HCT116 (cell line): Measurements from ENCODE around the gene ACO2. TPM values are rescaled to one million over a fixed set of nuclear protein-coding genes. Genes with fewer than 3 reads are reported as not detected.
A peak's percentile ranks its signal among the peaks of the same experiment; 100 is the strongest.

Experiments used
- ATAC-seq: fragments of 200-7000 bp; cut with Tn5 transposase; 2 replicates; pipeline ENCODE4 v1.9.1; 2020; ENCODE audit warnings: mild to moderate bottlenecking, moderate library complexity
- BruUV-seq: library from RNA; stranded (reverse); fragments of 400-500 nt; replicated peaks from 2 replicates; lab custom pipeline; 2021; lab: Mats Ljungman, UMichigan
- CTCF ChIA-PET: fragments of 300-600 bp; sonication (Branson Sonifier 250); formaldehyde crosslinking; loops from one replicate; lab custom pipeline; 2021; ENCODE audit warnings: antibody characterized with exemption; lab: Charles Lee
- POLR2A ChIA-PET: fragments of 300-600, 350-600 bp; sonication (Branson Sonifier 250); formaldehyde crosslinking; loops from one replicate; lab custom pipeline; 2021; ENCODE audit warnings: antibody characterized with exemption; lab: Charles Lee
- RAD21 ChIA-PET, 2 experiments: fragments of 300-600 bp; sonication (Branson Sonifier 250); formaldehyde crosslinking; loops; one replicate each; lab custom pipeline; 2023; ENCODE audit warnings: low total read pairs in 2 of 2; ENCODE audit not compliant: uncharacterized antibody in 2 of 2, unreplicated experiment in 2 of 2, low non-redundant PET in 1 of 2; lab: Charles Lee
- DNase-seq: peaks from one replicate; pipeline ENCODE4 v3.0.0-alpha.2; 2010; ENCODE audit warnings: low read depth, low spot score
- H2AFZ ChIP-seq: fragments of 200-600 bp; shearing (Covaris generic), sonication (generic); 2 replicates; pipeline ENCODE4 v1.6.1; 2017; ENCODE audit warnings: low read depth, mixed run types, mixed read lengths, antibody characterized with exemption, low read length; ENCODE audit not compliant: poor library complexity, severe bottlenecking
- H3K27ac ChIP-seq: 2 replicates; pipeline ENCODE4 v1.5.1; 2012; ENCODE audit warnings: low read depth, low read length
- H3K27me3 ChIP-seq: fragments of 200-600 bp; sonication (generic); 2 replicates; pipeline ENCODE4 v1.6.1; 2016; ENCODE audit warnings: mixed run types, low read length, mixed read lengths; ENCODE audit not compliant: insufficient read depth
- H3K36me3 ChIP-seq, 2 experiments: fragments of 200-500 bp in 1 of 2; fragments of 200-600 bp in 1 of 2; sonication (Bioruptor generic) in 1 of 2; sonication (generic) in 1 of 2; 2 replicates each; pipeline versions ENCODE4 v1.5.1 to v1.6.1; 2014 to 2016; ENCODE audit warnings: low read length in 2 of 2, inconsistent platforms in 1 of 2, mixed read lengths in 1 of 2, mixed run types in 1 of 2; ENCODE audit not compliant: insufficient read depth in 2 of 2, control insufficient read depth in 1 of 2
- H3K4me1 ChIP-seq, 2 experiments: fragments of 200-600 bp in 1 of 2; sonication (generic) in 1 of 2; 2 replicates each; pipeline versions ENCODE4 v1.5.1 to v1.6.1; 2012 to 2017; ENCODE audit warnings: low read length in 2 of 2, inconsistent platforms in 1 of 2, mild to moderate bottlenecking in 1 of 2, mixed read lengths in 1 of 2, mixed run types in 1 of 2, moderate library complexity in 1 of 2; ENCODE audit not compliant: insufficient read depth in 2 of 2, control insufficient read depth in 1 of 2
- H3K4me2 ChIP-seq: fragments of 200-600 bp; sonication (generic); 2 replicates; pipeline ENCODE4 v1.6.1; 2017; ENCODE audit warnings: mixed run types, low read length, mixed read lengths
- H3K4me3 ChIP-seq, 2 experiments: fragments of 200-600 bp in 1 of 2; sonication (generic) in 1 of 2; replicated peaks in 1 of 2; 2 replicates each; pipeline ENCODE4 v1.5.1; 2011 to 2016; ENCODE audit warnings: low read length in 2 of 2, control low read depth in 1 of 2, low read depth in 1 of 2, mild to moderate bottlenecking in 1 of 2, mixed read lengths in 1 of 2, mixed run types in 1 of 2
- H3K79me2 ChIP-seq: fragments of 200-600 bp; sonication (generic); 2 replicates; pipeline ENCODE4 v1.6.1; 2017; ENCODE audit warnings: mild to moderate bottlenecking, mixed run types, low read length, moderate library complexity, mixed read lengths; ENCODE audit not compliant: insufficient read depth
- H3K9ac ChIP-seq: fragments of 200-600 bp; sonication (generic); 2 replicates; pipeline ENCODE4 v1.6.1; 2016; ENCODE audit warnings: low read length, mixed read lengths
- H3K9me2 ChIP-seq: fragments of 200-600 bp; sonication (generic), shearing (Covaris generic); 2 replicates; pipeline ENCODE4 v1.6.1; 2017; ENCODE audit warnings: mixed run types, mild to moderate bottlenecking, moderate library complexity; ENCODE audit not compliant: insufficient read depth
- H3K9me3 ChIP-seq, 2 experiments: fragments of 200-500 bp in 1 of 2; fragments of 200-600 bp in 1 of 2; sonication (Bioruptor generic) in 1 of 2; sonication (generic) in 1 of 2; 2 replicates each; pipeline ENCODE4 v1.6.1; 2014 to 2017; ENCODE audit warnings: low read length in 2 of 2, mixed read lengths in 2 of 2, inconsistent platforms in 1 of 2, low read depth in 1 of 2, mild to moderate bottlenecking in 1 of 2, mixed run types in 1 of 2, moderate library complexity in 1 of 2; ENCODE audit not compliant: control insufficient read depth in 1 of 2, insufficient read depth in 1 of 2
- H4K20me1 ChIP-seq: fragments of 200-600 bp; sonication (generic), shearing (Covaris generic); 2 replicates; pipeline ENCODE4 v1.6.1; 2017; ENCODE audit warnings: mixed run types, mild to moderate bottlenecking, moderate library complexity; ENCODE audit not compliant: insufficient read depth
- CBX3 ChIP-seq: IDR thresholded peaks from 2 replicates; pipeline ENCODE4 v1.6.1; 2012; ENCODE audit warnings: low read depth
- CEBPB ChIP-seq: IDR thresholded peaks from 2 replicates; pipeline ENCODE4 v1.6.1; 2012; ENCODE audit warnings: low read depth
- EZH2phosphoT487 ChIP-seq: fragments of 200-600 bp; IDR thresholded peaks from 2 replicates; pipeline ENCODE4 v1.6.1; 2018; ENCODE audit warnings: antibody characterized with exemption, borderline replicate concordance
- POLR2AphosphoS5 ChIP-seq: IDR thresholded peaks from 2 replicates; pipeline ENCODE4 v1.6.1; 2011; ENCODE audit warnings: mild to moderate bottlenecking, low read depth, low read length, moderate library complexity
- SIN3A ChIP-seq: IDR thresholded peaks from 2 replicates; pipeline ENCODE4 v1.6.1; 2012; ENCODE audit warnings: low read depth
- SP1 ChIP-seq: IDR thresholded peaks from 2 replicates; pipeline ENCODE4 v1.6.1; 2012; ENCODE audit warnings: low read depth
- SRF ChIP-seq: IDR thresholded peaks from 2 replicates; pipeline ENCODE4 v1.6.1; 2012; ENCODE audit warnings: low read depth
- TCF7L2 ChIP-seq: IDR thresholded peaks from 2 replicates; pipeline ENCODE4 v1.7.0; 2011; ENCODE audit warnings: borderline replicate concordance, inconsistent platforms; ENCODE audit not compliant: insufficient read depth, insufficient read length; ENCODE audit errors: extremely low read depth
- intact Hi-C: fragments of 100-400 bp; cut with micrococcal nuclease; formaldehyde crosslinking; loops from 2 replicates; pipeline ENCODE4 v1.10.0; 2022
- total RNA-seq: library from RNA; stranded (reverse); gene quantifications from one replicate; pipeline ENCODE4 v1.2.1, GENCODE V29; 2021; ENCODE audit not compliant: unreplicated experiment
- TF ChIP-seq, protein P1 (sequence below): IDR thresholded peaks from 2 replicates; pipeline ENCODE4 v1.6.1; 2012; ENCODE audit warnings: low read depth
- TF ChIP-seq, protein P2 (sequence below): IDR thresholded peaks from 2 replicates; pipeline ENCODE4 v1.6.1; 2012
- TF ChIP-seq, protein P3 (sequence below), 3 experiments: fragments of 200-600 bp in 1 of 3; sonication (generic) in 1 of 3; IDR thresholded peaks in 2 of 3; conservative IDR thresholded peaks in 1 of 3; 2 replicates each; pipeline ENCODE4 v1.5.1; 2012 to 2017; ENCODE audit warnings: low read depth in 2 of 3, low read length in 2 of 3, antibody characterized with exemption in 1 of 3, borderline replicate concordance in 1 of 3, control low read depth in 1 of 3, mild to moderate bottlenecking in 1 of 3, mixed read lengths in 1 of 3, mixed run types in 1 of 3, moderate library complexity in 1 of 3; ENCODE audit not compliant: insufficient read depth in 1 of 3

The ACO2 gene
- total RNA-seq, 1 experiment from 2014 or later, result 108 TPM

DNA sequence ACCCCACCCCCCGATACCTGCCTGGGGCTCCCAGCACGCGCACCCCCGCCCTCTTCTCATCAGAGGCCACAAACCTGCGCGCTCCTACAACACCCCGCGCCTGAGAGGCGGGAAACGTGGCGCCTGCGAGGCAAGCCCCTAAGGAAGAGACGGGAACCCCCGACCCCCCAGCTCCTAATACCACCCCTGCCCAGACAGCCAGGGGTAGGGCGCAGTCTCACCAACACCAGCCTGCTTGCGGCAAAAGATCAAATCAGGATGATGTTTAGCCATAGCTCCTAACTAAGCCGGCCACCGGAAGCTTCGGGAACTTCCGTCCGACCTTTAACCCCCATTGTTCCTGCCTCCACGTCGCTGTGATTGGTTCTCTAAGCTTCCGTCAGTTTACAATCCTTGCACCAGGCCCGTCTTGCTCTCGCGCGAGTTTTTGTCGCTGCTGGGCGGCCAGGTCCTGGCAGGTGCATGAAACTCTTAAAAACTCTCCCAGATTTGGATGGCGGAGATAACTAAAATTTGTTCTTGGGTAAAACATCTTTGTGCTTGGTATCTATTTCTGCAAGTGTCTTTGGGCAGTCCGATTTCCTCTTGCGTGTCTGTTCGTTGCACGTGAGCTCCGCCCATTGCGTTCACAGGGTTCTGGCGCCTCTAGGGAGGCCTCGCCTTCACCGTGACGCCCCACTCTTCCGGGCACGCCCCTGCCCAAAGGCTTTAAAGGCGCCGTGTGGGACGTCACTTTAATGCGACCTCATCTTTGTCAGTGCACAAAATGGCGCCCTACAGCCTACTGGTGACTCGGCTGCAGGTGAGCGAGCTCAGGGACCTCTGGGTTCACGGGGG is at the start of gene ACO2, which contains the start of gene PHF5A (continued):
- TF ChIP-seq, protein P1, sequence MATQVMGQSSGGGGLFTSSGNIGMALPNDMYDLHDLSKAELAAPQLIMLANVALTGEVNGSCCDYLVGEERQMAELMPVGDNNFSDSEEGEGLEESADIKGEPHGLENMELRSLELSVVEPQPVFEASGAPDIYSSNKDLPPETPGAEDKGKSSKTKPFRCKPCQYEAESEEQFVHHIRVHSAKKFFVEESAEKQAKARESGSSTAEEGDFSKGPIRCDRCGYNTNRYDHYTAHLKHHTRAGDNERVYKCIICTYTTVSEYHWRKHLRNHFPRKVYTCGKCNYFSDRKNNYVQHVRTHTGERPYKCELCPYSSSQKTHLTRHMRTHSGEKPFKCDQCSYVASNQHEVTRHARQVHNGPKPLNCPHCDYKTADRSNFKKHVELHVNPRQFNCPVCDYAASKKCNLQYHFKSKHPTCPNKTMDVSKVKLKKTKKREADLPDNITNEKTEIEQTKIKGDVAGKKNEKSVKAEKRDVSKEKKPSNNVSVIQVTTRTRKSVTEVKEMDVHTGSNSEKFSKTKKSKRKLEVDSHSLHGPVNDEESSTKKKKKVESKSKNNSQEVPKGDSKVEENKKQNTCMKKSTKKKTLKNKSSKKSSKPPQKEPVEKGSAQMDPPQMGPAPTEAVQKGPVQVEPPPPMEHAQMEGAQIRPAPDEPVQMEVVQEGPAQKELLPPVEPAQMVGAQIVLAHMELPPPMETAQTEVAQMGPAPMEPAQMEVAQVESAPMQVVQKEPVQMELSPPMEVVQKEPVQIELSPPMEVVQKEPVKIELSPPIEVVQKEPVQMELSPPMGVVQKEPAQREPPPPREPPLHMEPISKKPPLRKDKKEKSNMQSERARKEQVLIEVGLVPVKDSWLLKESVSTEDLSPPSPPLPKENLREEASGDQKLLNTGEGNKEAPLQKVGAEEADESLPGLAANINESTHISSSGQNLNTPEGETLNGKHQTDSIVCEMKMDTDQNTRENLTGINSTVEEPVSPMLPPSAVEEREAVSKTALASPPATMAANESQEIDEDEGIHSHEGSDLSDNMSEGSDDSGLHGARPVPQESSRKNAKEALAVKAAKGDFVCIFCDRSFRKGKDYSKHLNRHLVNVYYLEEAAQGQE, result no peak
- TF ChIP-seq, protein P2, sequence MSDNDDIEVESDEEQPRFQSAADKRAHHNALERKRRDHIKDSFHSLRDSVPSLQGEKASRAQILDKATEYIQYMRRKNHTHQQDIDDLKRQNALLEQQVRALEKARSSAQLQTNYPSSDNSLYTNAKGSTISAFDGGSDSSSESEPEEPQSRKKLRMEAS, result peak; percentile 66
- TF ChIP-seq SRF, result peak; percentile 94
- TF ChIP-seq CEBPB, result no peak
- no peak for TF ChIP-seq EZH2phosphoT487
- TF ChIP-seq TCF7L2, result peak; percentile 93
- peak; percentile 68 for TF ChIP-seq POLR2AphosphoS5

DNA sequence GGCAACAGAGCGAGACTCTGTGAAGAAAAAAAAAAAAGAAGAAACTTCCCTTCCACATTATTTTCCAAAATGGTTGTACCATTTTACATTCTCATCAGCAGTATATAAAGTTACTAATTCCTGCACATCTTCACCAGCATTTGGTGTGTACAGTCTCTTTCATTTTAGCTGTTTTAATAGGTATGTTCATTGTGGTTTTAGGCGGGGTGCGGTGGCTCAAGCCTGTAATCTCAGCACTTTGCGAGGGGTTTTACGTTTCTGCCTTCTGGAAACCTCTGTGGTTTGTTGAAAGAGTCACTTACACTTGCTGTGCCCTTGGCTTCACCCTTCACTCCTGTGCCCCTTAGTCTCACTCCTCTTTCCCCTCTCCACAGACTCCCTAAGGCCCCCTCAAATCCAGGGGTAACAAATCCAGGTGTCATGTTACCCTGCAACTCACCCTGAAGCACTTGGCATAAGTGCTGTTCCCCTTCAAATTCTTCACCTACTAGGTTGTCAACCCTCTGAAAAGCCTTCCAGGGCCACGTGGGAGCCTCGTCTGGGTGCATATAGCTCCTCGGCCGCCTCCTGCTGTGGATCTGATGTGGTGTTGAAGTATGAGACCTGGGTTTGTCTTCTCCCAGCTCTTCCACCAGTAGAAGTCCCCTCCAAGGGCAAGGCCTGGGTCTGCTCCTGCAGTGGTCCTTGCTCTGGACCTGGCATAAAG is 43.1 kb upstream of the ACO2 start:
- ATAC-seq (no peak), DNase-seq (no peak)
- TF ChIP-seq, protein P1, result no peak
- TF ChIP-seq, protein P3, sequence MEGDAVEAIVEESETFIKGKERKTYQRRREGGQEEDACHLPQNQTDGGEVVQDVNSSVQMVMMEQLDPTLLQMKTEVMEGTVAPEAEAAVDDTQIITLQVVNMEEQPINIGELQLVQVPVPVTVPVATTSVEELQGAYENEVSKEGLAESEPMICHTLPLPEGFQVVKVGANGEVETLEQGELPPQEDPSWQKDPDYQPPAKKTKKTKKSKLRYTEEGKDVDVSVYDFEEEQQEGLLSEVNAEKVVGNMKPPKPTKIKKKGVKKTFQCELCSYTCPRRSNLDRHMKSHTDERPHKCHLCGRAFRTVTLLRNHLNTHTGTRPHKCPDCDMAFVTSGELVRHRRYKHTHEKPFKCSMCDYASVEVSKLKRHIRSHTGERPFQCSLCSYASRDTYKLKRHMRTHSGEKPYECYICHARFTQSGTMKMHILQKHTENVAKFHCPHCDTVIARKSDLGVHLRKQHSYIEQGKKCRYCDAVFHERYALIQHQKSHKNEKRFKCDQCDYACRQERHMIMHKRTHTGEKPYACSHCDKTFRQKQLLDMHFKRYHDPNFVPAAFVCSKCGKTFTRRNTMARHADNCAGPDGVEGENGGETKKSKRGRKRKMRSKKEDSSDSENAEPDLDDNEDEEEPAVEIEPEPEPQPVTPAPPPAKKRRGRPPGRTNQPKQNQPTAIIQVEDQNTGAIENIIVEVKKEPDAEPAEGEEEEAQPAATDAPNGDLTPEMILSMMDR (IDR thresholded peaks at IDR 0.05 in 2 of 3, conservative IDR thresholded peaks at IDR 0.05 in 1 of 3; ENCODE audit: borderline replicate concordance in 1 of 3, insufficient read depth in 1 of 3, low read depth in 2 of 3, low read length in 2 of 3), result no peak
- TF ChIP-seq, protein P2, result no peak
- TF ChIP-seq CBX3, result no peak
- TF ChIP-seq SIN3A, result no peak
- no peak for TF ChIP-seq TCF7L2
- TF ChIP-seq SP1, result no peak

More for the DNA sequence above, 43.1 kb upstream of the ACO2 start:
- H3K9me3 ChIP-seq, result no peaks in the 10 kb centered on the region
- H3K36me3 ChIP-seq, result peaks cover 0 to 4% of the 10 kb centered on the region in 2 experiments; a peak in 1 of 4 replicates
- H2AFZ ChIP-seq, result no peak overlapping the region
- ChIA-PET CTCF (no interaction called here), POLR2A (interaction anchor here (0.6 to 0.7 kb wide), 2 partner anchors 22 to 23 kb away, joined by 3 to 4 read pairs; no protein-coding TSS in a partner anchor), RAD21 (no interaction called here)
- no peaks in the 10 kb centered on the region; a peak in 1 of 4 replicates for H3K4me1 ChIP-seq
- BruUV-seq, result no TSS peak
- H3K27me3 ChIP-seq, result no peaks in the 10 kb centered on the region
- H3K27ac ChIP-seq, result no peak overlapping the region
- intact Hi-C loops, result no loop called here
- no peaks in the 10 kb centered on the region for H3K9me2 ChIP-seq
- H4K20me1 ChIP-seq, result no peaks in the 10 kb centered on the region
- H3K4me2 ChIP-seq, result no peak overlapping the region
- H3K9ac ChIP-seq, result no peak overlapping the region
- H3K4me3 ChIP-seq, result no peak overlapping the region
- H3K79me2 ChIP-seq, result no peaks in the 10 kb centered on the region
